Keratinocyte (primary cell): ENCODE measurements around the gene PAQR6. TPM values are rescaled to one million over a fixed set of nuclear protein-coding genes. Genes with fewer than 3 reads are reported as not detected.

Experiments used
- DNase-seq: peaks from one replicate; pipeline ENCODE4 v3.0.0-alpha.2; 2011; ENCODE audit warnings: low read depth, missing footprints, low spot score
- FAIRE-seq: peaks from 2 replicates; lab custom pipeline; 2011; peaks lifted over from hg19 to GRCh38; lab: Jason Lieb, UNC
- H2AFZ ChIP-seq: 2 replicates; pipeline ENCODE4 v1.6.0; 2012; ENCODE audit warnings: low read length, control low read depth, inconsistent platforms; ENCODE audit not compliant: control insufficient read depth
- H3K27ac ChIP-seq: 2 replicates; pipeline ENCODE4 v1.5.1; 2011; ENCODE audit warnings: low read length; ENCODE audit not compliant: control insufficient read depth, insufficient read depth
- H3K27me3 ChIP-seq: 3 replicates; pipeline ENCODE4 v1.6.0; 2011; ENCODE audit warnings: low read length; ENCODE audit not compliant: control insufficient read depth, insufficient read depth; ENCODE audit errors: extremely low read depth
- H3K36me3 ChIP-seq, 2 experiments: 2 replicates in 1 of 2; 3 replicates in 1 of 2; pipeline ENCODE4 v1.5.1; 2011; ENCODE audit warnings: low read length in 2 of 2, mild to moderate bottlenecking in 1 of 2; ENCODE audit not compliant: control insufficient read depth in 2 of 2, insufficient read depth in 2 of 2; ENCODE audit errors: extremely low read depth in 1 of 2
- H3K4me1 ChIP-seq: 3 replicates; pipeline ENCODE4 v1.5.1; 2011; ENCODE audit warnings: low read length; ENCODE audit not compliant: control insufficient read depth, insufficient read depth; ENCODE audit errors: extremely low read depth
- H3K4me2 ChIP-seq: 3 replicates; pipeline ENCODE4 v1.6.0; 2011; ENCODE audit warnings: low read depth, low read length; ENCODE audit not compliant: control insufficient read depth, insufficient read depth; ENCODE audit errors: extremely low read depth
- H3K4me3 ChIP-seq, 3 experiments: fragments of 200-600 bp in 1 of 3; sonication (generic) in 1 of 3; 2 replicates in 2 of 3; 3 replicates in 1 of 3; pipeline ENCODE4 v1.5.1; 2011 to 2016; ENCODE audit warnings: low read length in 3 of 3, mild to moderate bottlenecking in 3 of 3, control low read depth in 2 of 3, inconsistent platforms in 1 of 3, low read depth in 1 of 3, mixed read lengths in 1 of 3, mixed run types in 1 of 3, moderate library complexity in 1 of 3; ENCODE audit not compliant: control insufficient read depth in 2 of 3, insufficient read depth in 2 of 3; ENCODE audit errors: extremely low read depth in 1 of 3
- H3K79me2 ChIP-seq: 2 replicates; pipeline ENCODE4 v1.6.0; 2012; ENCODE audit warnings: low read length; ENCODE audit not compliant: control insufficient read depth, insufficient read depth
- H3K9ac ChIP-seq: 3 replicates; pipeline ENCODE4 v1.6.0; 2011; ENCODE audit warnings: low read length; ENCODE audit not compliant: control insufficient read depth, insufficient read depth; ENCODE audit errors: extremely low read depth
- H3K9me1 ChIP-seq: 3 replicates; pipeline ENCODE4 v1.6.0; 2011; ENCODE audit warnings: low read length; ENCODE audit not compliant: control insufficient read depth, insufficient read depth; ENCODE audit errors: extremely low read depth
- H3K9me3 ChIP-seq: 2 replicates; pipeline ENCODE4 v1.5.1; 2012; ENCODE audit warnings: low read depth, low read length; ENCODE audit not compliant: control insufficient read depth
- H4K20me1 ChIP-seq: 3 replicates; pipeline ENCODE4 v1.6.0; 2011; ENCODE audit warnings: low read length; ENCODE audit not compliant: control insufficient read depth, insufficient read depth; ENCODE audit errors: extremely low read depth
- EZH2 ChIP-seq: IDR thresholded peaks from one replicate; pipeline ENCODE4 v1.6.1; 2012; ENCODE audit warnings: inconsistent platforms, mild to moderate bottlenecking, low read length, moderate library complexity
- dilution Hi-C: fragments of 300-500 bp; cut with MboI; formaldehyde crosslinking; loops from one replicate; pipeline ENCODE4 v1.7.0; 2020; ENCODE audit warnings: low sequenced_read_pairs; ENCODE audit not compliant: extremely low pct_ligation_motif_present
- polyA plus RNA-seq, 5 experiments: library from polyadenylated mRNA; depleted of rRNA in 3 of 5; stranded (reverse) in 3 of 5; stranded (forward) in 1 of 5; unstranded in 1 of 5; fragments of >200 nt; gene quantifications; 1 replicate in 1 of 5; 2 replicates in 3 of 5; 3 replicates in 1 of 5; pipeline versions ENCODE4 v1.2.1 to v1.2.3, GENCODE V29; 2011 to 2012; ENCODE audit warnings: missing spikeins in 2 of 5, low read depth in 1 of 5, low replicate concordance in 1 of 5
- TF ChIP-seq, protein P1 (sequence below), 3 experiments: IDR thresholded peaks in 1 of 3; conservative IDR thresholded peaks in 1 of 3; optimal IDR thresholded peaks in 1 of 3; 2 replicates in 2 of 3; 3 replicates in 1 of 3; pipeline versions ENCODE3 to v1.5.1; 2011; ENCODE audit warnings: low read length in 3 of 3, mild to moderate bottlenecking in 3 of 3, moderate library complexity in 2 of 3, control low read depth in 1 of 3, inconsistent platforms in 1 of 3; ENCODE audit not compliant: insufficient read depth in 2 of 3; ENCODE audit errors: extremely low read depth in 1 of 3

PAQR6 gene
- polyA plus RNA-seq, 1 donor (not counting 4 experiments of a cell fraction or from before 2014, with no cell fraction given), result 1.00 TPM

DNA sequence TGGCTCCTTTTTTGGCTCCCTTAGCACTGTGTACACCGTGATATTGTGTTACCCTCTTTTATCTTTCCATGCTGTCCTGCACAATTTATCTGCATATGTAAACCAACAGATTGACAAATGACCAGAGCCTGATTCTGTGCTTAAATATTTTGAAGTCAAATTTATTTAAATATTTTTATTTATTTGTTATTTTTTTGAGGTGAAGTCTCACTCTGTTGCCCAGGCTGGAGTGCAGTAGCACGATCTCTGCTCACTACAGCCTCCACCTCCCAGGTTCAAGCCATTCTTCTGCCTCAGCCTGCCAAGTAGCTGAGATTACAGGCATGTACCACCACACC, 22.2 kb downstream of the PAQR6 start:
- no peaks in the 10 kb centered on the region for H3K27me3 ChIP-seq
- no peak for TF ChIP-seq EZH2
- TF ChIP-seq, protein P1, sequence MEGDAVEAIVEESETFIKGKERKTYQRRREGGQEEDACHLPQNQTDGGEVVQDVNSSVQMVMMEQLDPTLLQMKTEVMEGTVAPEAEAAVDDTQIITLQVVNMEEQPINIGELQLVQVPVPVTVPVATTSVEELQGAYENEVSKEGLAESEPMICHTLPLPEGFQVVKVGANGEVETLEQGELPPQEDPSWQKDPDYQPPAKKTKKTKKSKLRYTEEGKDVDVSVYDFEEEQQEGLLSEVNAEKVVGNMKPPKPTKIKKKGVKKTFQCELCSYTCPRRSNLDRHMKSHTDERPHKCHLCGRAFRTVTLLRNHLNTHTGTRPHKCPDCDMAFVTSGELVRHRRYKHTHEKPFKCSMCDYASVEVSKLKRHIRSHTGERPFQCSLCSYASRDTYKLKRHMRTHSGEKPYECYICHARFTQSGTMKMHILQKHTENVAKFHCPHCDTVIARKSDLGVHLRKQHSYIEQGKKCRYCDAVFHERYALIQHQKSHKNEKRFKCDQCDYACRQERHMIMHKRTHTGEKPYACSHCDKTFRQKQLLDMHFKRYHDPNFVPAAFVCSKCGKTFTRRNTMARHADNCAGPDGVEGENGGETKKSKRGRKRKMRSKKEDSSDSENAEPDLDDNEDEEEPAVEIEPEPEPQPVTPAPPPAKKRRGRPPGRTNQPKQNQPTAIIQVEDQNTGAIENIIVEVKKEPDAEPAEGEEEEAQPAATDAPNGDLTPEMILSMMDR (optimal IDR thresholded peaks at IDR 0.05 in 1 of 3, IDR thresholded peaks at IDR 0.05 in 1 of 3, conservative IDR thresholded peaks at IDR 0.05 in 1 of 3; ENCODE audit: extremely low read depth in 1 of 3, insufficient read depth in 2 of 3, low read length in 3 of 3), result no peak
- no peak overlapping the region for H3K4me3 ChIP-seq
- no peak for DNase-seq
- no peak overlapping the region for H3K27ac ChIP-seq
- H3K4me2 ChIP-seq, result no peak overlapping the region
- H3K9ac ChIP-seq, result no peak overlapping the region
- dilution Hi-C loops, result no loop called here
- H3K9me1 ChIP-seq, result no peaks in the 10 kb centered on the region
- no peak overlapping the region for H2AFZ ChIP-seq
- peaks cover 11 to 17% of the 10 kb centered on the region in 2 experiments for H3K36me3 ChIP-seq
- H3K79me2 ChIP-seq, result no peaks in the 10 kb centered on the region
- no peak for FAIRE-seq
- no peaks in the 10 kb centered on the region for H4K20me1 ChIP-seq
- no peaks in the 10 kb centered on the region for H3K9me3 ChIP-seq
- peaks cover 10% of the 10 kb centered on the region for H3K4me1 ChIP-seq

DNA sequence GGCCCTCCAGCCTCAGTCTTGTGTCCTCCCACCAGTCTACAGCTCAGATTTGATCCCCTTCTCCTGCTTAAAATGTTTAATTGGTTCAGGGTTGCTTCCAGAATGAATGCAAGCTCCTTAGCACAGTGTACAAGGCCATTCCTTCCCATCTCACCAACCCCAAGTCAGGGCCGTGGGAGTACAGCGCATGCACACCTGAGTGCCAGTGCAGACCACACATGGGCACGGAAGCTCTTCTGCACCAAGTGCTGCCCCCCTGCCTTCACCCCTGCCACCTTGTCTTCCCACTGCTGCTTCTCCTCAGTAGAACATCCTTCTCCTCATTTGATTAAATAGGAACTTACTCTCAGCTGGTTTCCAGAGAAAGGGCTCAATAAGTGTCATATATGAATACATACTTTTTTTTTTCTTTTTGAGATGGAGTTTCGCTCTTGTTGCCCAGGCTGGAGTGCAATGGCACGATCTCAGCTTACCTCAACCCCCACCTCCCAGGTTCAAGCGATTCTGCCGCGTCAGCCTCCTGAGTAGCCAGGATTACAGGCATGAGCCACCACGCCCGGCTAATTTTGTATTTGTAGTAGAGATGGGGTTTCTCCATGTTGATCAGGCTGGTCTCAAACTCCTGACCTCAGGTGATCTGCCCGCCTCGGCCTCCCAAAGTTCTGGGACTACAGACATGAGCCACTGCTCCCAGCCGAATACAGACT, 25.7 kb downstream of the PAQR6 start:
- no peak overlapping the region for H3K4me2 ChIP-seq
- H3K9me3 ChIP-seq, result no peaks in the 10 kb centered on the region
- peaks cover 6 to 17% of the 10 kb centered on the region in 2 experiments for H3K36me3 ChIP-seq
- H3K4me3 ChIP-seq, result no peak overlapping the region
- H2AFZ ChIP-seq, result no peak overlapping the region
- H3K79me2 ChIP-seq, result peaks cover 4% of the 10 kb centered on the region
- TF ChIP-seq EZH2, result no peak
- TF ChIP-seq, protein P1 (optimal IDR thresholded peaks at IDR 0.05 in 1 of 3, IDR thresholded peaks at IDR 0.05 in 1 of 3, conservative IDR thresholded peaks at IDR 0.05 in 1 of 3; ENCODE audit: extremely low read depth in 1 of 3, insufficient read depth in 2 of 3, low read length in 3 of 3), result no peak
- H3K27ac ChIP-seq, result no peak overlapping the region
- dilution Hi-C loops, result no loop called here
- peaks cover 25% of the 10 kb centered on the region for H3K4me1 ChIP-seq
- H3K9me1 ChIP-seq, result no peaks in the 10 kb centered on the region
- no peaks in the 10 kb centered on the region for H3K27me3 ChIP-seq
- no peaks in the 10 kb centered on the region for H4K20me1 ChIP-seq
- FAIRE-seq, result no peak
- no peak for DNase-seq
- H3K9ac ChIP-seq, result no peak overlapping the region
